T-helper 1 cell treated with Interleukin-12 subunit alpha and Interleukin-12 subunit beta and Interleukin-4 antibody, amounts not matched to agents 30 μg/mL and 1 μg/mL, for 36 hours (primary cell): ENCODE measurements around the gene FBN3.

ENCODE experiments used
- H3K27ac Mint-ChIP-seq: one replicate; pipeline ENCODE4 v1.8.0; 2021; ENCODE audit warnings: mild to moderate bottlenecking, mixed read lengths
- H3K27me3 Mint-ChIP-seq: one replicate; pipeline ENCODE4 v1.8.0; 2021; ENCODE audit warnings: low read depth, mixed read lengths
- H3K36me3 Mint-ChIP-seq: one replicate; pipeline ENCODE4 v1.8.0; 2021; ENCODE audit warnings: low read depth, mixed read lengths
- H3K4me1 Mint-ChIP-seq: one replicate; pipeline ENCODE4 v1.8.0; 2021; ENCODE audit warnings: low read depth, mixed read lengths
- H3K4me3 Mint-ChIP-seq: one replicate; pipeline ENCODE4 v1.8.0; 2021; ENCODE audit warnings: mild to moderate bottlenecking, moderate library complexity, mixed read lengths
- H3K9me3 Mint-ChIP-seq: one replicate; pipeline ENCODE4 v1.8.0; 2021; ENCODE audit warnings: mixed read lengths

Gene FBN3

GRCh38 chr19:8141726-8142512 lies 7.5 kb downstream of the FBN3 start:
- H3K4me1 Mint-ChIP-seq = no peaks in the 10 kb centered on the region
- no peaks in the 10 kb centered on the region for H3K36me3 Mint-ChIP-seq
- H3K4me3 Mint-ChIP-seq = no peak overlapping the region
- H3K27ac Mint-ChIP-seq = no peak overlapping the region
- H3K9me3 Mint-ChIP-seq = no peaks in the 10 kb centered on the region
- H3K27me3 Mint-ChIP-seq = peaks cover 8% of the 10 kb centered on the region

DNA sequence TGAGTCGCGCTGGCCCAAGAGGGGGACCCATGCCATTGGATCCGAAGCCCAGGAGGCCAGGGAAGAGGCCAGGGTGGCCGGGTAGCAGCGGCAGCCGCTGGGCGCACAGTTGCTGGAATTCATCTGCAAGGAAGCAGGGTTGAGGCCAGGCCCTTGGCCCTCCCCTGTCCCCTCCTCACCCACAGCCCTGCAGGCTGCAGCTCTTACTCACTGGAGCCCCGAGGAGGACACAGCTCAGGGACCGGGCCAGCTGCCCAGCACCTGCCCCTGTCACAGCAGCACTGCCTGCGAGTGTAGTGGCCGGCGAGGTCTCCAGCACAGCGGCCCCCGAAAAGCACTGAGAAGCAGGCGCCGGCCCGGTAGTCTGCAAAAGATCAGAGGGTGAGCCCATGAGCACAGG lies 11.2 kb downstream of the FBN3 start:
- no peaks in the 10 kb centered on the region for H3K9me3 Mint-ChIP-seq
- no peaks in the 10 kb centered on the region for H3K36me3 Mint-ChIP-seq
- H3K4me1 Mint-ChIP-seq = no peaks in the 10 kb centered on the region
- no peak overlapping the region for H3K27ac Mint-ChIP-seq
- no peaks in the 10 kb centered on the region for H3K27me3 Mint-ChIP-seq
- H3K4me3 Mint-ChIP-seq = no peak overlapping the region

DNA sequence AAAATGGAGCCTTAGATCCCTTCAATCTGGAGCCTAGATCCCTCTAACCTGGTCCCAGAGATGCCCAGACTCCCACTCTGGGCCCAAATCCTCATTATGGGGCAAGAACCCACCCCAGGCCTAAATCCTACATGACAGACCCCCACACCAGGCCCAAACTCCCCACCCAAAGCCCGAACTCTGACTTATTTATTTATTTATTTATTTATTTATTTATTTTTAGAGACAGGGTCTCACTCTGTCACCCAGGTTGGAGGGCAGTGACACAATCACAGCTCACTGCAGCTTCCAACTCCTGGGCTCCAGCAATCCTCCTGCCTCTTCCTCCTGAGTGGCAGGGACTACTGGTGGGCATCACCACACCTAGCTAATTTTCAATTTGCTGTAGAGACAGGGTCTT lies 12.0 kb downstream of the FBN3 start:
- Mint-ChIP-seq H3K27ac (no peak overlapping the region), H3K36me3 (no peaks in the 10 kb centered on the region), H3K9me3 (no peaks in the 10 kb centered on the region), H3K4me3 (no peak overlapping the region), H3K4me1 (no peaks in the 10 kb centered on the region), H3K27me3 (no peaks in the 10 kb centered on the region)

- H3K4me1 Mint-ChIP-seq = no peaks in the 10 kb centered on the region
- H3K27me3 Mint-ChIP-seq = no peaks in the 10 kb centered on the region
- H3K9me3 Mint-ChIP-seq = no peaks in the 10 kb centered on the region
- no peak overlapping the region for H3K27ac Mint-ChIP-seq
- H3K4me3 Mint-ChIP-seq = no peak overlapping the region
- H3K36me3 Mint-ChIP-seq = no peaks in the 10 kb centered on the region
Measured at GRCh38 chr19:8135946-8136618, 13.3 kb downstream of the FBN3 start.

DNA sequence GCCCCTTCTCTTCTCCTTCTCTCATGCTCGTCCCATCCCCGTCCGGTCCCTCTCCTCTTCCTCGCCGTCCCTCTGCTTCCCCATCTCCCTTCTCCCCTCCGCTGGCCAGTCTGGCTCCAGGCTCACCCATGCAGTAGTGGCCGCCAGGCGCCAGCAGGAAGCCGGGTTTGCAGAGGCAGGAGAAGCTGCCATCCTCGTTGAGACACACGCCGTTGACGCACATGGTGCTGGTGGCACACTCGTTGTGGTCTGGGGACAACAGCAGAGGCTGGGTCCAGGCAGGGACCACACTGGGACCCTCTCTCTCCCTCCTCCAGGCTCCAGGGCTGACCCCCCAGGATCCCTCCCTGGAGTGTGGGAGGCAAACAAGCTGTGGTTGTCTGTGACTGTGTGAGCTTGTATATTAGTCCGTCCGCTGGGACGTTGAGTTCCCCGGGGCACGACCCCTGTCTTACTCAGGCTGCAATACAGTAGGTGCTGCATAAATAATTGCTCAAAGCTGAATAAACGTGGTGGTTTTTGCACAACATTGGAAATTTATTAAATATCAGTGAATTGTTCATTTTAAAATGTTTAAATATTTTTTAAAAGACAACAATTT lies 16.4 kb downstream of the FBN3 start:
- no peaks in the 10 kb centered on the region for H3K4me1 Mint-ChIP-seq
- H3K36me3 Mint-ChIP-seq = no peaks in the 10 kb centered on the region
- no peaks in the 10 kb centered on the region for H3K27me3 Mint-ChIP-seq
- no peaks in the 10 kb centered on the region for H3K9me3 Mint-ChIP-seq
- no peak overlapping the region for H3K27ac Mint-ChIP-seq
- no peak overlapping the region for H3K4me3 Mint-ChIP-seq

GRCh38 chr19:8131517-8131916 lies 17.9 kb downstream of the FBN3 start:
- H3K36me3 Mint-ChIP-seq = no peaks in the 10 kb centered on the region
- no peak overlapping the region for H3K27ac Mint-ChIP-seq
- H3K4me3 Mint-ChIP-seq = no peak overlapping the region
- H3K4me1 Mint-ChIP-seq = no peaks in the 10 kb centered on the region
- H3K9me3 Mint-ChIP-seq = no peaks in the 10 kb centered on the region
- no peaks in the 10 kb centered on the region for H3K27me3 Mint-ChIP-seq

DNA sequence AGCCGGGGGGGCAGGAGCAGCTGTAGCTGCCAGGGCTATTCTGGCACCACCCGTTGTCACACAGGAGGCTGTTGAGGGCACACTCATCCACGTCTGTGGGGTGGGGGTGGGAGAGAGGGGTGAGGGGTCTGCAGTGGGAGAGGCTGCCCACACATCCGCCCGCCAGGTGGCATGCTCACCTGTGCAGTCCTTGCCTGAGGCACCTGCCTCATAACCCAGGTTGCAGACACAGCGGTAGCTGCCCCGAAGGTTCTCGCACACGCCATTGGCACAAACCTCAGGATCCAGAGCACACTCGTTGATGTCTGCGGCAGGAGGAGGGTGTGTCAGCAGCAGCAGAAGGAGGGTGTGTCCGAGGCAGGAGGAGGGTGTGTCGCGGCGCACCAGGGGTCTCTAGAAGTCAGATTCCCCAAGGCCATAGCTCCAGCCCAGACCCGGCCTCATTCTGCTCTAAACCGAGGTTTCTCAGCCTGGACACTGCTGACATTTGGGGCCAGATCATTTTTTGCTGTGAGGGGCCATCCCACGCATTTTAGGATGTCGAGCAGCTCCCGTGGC lies 20.3 kb downstream of the FBN3 start:
- Mint-ChIP-seq H3K27ac (no peak overlapping the region), H3K4me1 (no peaks in the 10 kb centered on the region), H3K36me3 (no peaks in the 10 kb centered on the region), H3K9me3 (no peaks in the 10 kb centered on the region), H3K27me3 (no peaks in the 10 kb centered on the region), H3K4me3 (no peak overlapping the region)

- Mint-ChIP-seq H3K27ac (no peak overlapping the region), H3K36me3 (no peaks in the 10 kb centered on the region), H3K27me3 (no peaks in the 10 kb centered on the region), H3K9me3 (no peaks in the 10 kb centered on the region), H3K4me1 (no peaks in the 10 kb centered on the region), H3K4me3 (no peak overlapping the region)
Measured at GRCh38 chr19:8128551-8128950, 20.8 kb downstream of the FBN3 start.

- H3K9me3 Mint-ChIP-seq = no peaks in the 10 kb centered on the region
- no peaks in the 10 kb centered on the region for H3K4me1 Mint-ChIP-seq
- no peak overlapping the region for H3K27ac Mint-ChIP-seq
- H3K36me3 Mint-ChIP-seq = no peaks in the 10 kb centered on the region
- H3K27me3 Mint-ChIP-seq = no peaks in the 10 kb centered on the region
- no peak overlapping the region for H3K4me3 Mint-ChIP-seq
Measured at GRCh38 chr19:8127311-8127710, 22.1 kb downstream of the FBN3 start.

- H3K9me3 Mint-ChIP-seq = no peaks in the 10 kb centered on the region
- no peak overlapping the region for H3K4me3 Mint-ChIP-seq
- no peaks in the 10 kb centered on the region for H3K27me3 Mint-ChIP-seq
- H3K27ac Mint-ChIP-seq = no peak overlapping the region
- H3K36me3 Mint-ChIP-seq = no peaks in the 10 kb centered on the region
- no peaks in the 10 kb centered on the region for H3K4me1 Mint-ChIP-seq
Measured at GRCh38 chr19:8126511-8126910, 22.9 kb downstream of the FBN3 start.

- Mint-ChIP-seq H3K27me3 (no peaks in the 10 kb centered on the region), H3K9me3 (no peaks in the 10 kb centered on the region), H3K36me3 (no peaks in the 10 kb centered on the region), H3K27ac (no peak overlapping the region), H3K4me3 (no peak overlapping the region), H3K4me1 (no peaks in the 10 kb centered on the region)
Measured at GRCh38 chr19:8126008-8126407, 23.4 kb downstream of the FBN3 start.

DNA sequence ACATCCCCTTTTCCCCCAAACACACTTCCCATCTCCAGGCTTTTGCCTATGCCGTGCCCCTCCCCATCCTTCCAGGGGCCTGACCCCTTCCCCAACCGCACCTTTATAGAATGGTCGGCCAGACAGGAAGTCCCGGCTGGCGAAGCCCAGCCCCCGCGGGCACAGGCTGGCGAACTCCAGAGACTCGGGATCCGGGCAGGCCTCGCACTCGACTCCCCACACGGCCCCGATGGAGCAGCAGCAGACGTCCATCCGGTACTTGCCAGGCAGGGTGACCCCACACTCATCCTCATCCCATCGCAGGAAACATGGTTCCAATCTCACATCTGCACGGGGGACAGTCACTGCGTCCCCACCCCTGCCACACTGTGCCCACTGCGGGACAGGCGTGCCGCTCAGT lies 25.7 kb downstream of the FBN3 start:
- H3K27ac Mint-ChIP-seq = no peak overlapping the region
- no peaks in the 10 kb centered on the region for H3K4me1 Mint-ChIP-seq
- H3K9me3 Mint-ChIP-seq = no peaks in the 10 kb centered on the region
- H3K27me3 Mint-ChIP-seq = no peaks in the 10 kb centered on the region
- H3K36me3 Mint-ChIP-seq = no peaks in the 10 kb centered on the region
- H3K4me3 Mint-ChIP-seq = no peak overlapping the region

GRCh38 chr19:8120636-8121480 lies 28.5 kb downstream of the FBN3 start:
- Mint-ChIP-seq H3K27ac (no peak overlapping the region), H3K9me3 (no peaks in the 10 kb centered on the region), H3K4me1 (no peaks in the 10 kb centered on the region), H3K36me3 (no peaks in the 10 kb centered on the region), H3K27me3 (no peaks in the 10 kb centered on the region), H3K4me3 (no peak overlapping the region)

DNA sequence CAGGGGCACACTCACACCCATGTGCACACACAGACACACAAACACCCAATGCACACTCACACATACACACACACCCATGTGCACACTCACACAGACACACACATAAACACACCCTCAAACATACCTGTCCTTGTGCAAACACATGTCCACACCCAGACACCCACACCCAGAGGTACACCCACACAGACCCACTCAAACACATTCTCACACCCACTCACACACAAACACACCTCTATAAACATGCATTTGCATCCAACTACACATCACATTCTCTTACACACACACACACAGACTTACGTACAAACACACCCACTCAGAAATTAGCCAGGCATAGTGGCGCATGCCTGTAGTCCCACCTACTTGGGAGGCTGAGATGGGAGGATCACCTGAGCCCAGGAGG lies 31.4 kb downstream of the FBN3 start:
- H3K4me3 Mint-ChIP-seq = no peak overlapping the region
- no peaks in the 10 kb centered on the region for H3K36me3 Mint-ChIP-seq
- no peak overlapping the region for H3K27ac Mint-ChIP-seq
- no peaks in the 10 kb centered on the region for H3K27me3 Mint-ChIP-seq
- H3K9me3 Mint-ChIP-seq = no peaks in the 10 kb centered on the region
- no peaks in the 10 kb centered on the region for H3K4me1 Mint-ChIP-seq
